Neural crest cell (in vitro differentiated cells): Measurements from ENCODE around the gene C2. TPM values are rescaled to one million over a fixed set of nuclear protein-coding genes. Genes with fewer than 3 reads are reported as not detected.

Experiments used
- DNase-seq: peaks from one replicate; pipeline ENCODE4 v3.0.0; 2021; ENCODE audit warnings: low read depth, mixed read lengths, low spot score
- H3K27ac Mint-ChIP-seq: one replicate; pipeline ENCODE4 v1.8.0; 2021; ENCODE audit warnings: mild to moderate bottlenecking, mixed read lengths; ENCODE audit not compliant: unreplicated experiment
- H3K27me3 Mint-ChIP-seq: 2 replicates; pipeline ENCODE4 v1.8.0; 2021; ENCODE audit warnings: low read depth, mild to moderate bottlenecking, mixed read lengths
- H3K36me3 Mint-ChIP-seq: 2 replicates; pipeline ENCODE4 v1.8.0; 2021; ENCODE audit warnings: low read depth, mild to moderate bottlenecking, mixed read lengths
- H3K4me1 Mint-ChIP-seq: 2 replicates; pipeline ENCODE4 v1.8.0; 2021; ENCODE audit warnings: mixed read lengths
- H3K4me3 Mint-ChIP-seq: one replicate; pipeline ENCODE4 v1.8.0; 2021; ENCODE audit warnings: mild to moderate bottlenecking, mixed read lengths
- H3K9me3 Mint-ChIP-seq: 2 replicates; pipeline ENCODE4 v1.8.0; 2021; ENCODE audit warnings: mixed read lengths
- total RNA-seq: library from RNA; stranded (reverse); gene quantifications from 2 replicates; pipeline ENCODE4 v1.2.1, GENCODE V29; 2021
- TF ChIP-seq, protein P1 (sequence below): fragments of 200-600 bp; sonication (generic); conservative IDR thresholded peaks from 2 replicates; pipeline ENCODE4 v1.5.0; 2021; ENCODE audit warnings: antibody characterized with exemption, mild to moderate bottlenecking

C2 gene
- total RNA-seq, 1 donor from 2014 or later, result 0.35 TPM

DNA sequence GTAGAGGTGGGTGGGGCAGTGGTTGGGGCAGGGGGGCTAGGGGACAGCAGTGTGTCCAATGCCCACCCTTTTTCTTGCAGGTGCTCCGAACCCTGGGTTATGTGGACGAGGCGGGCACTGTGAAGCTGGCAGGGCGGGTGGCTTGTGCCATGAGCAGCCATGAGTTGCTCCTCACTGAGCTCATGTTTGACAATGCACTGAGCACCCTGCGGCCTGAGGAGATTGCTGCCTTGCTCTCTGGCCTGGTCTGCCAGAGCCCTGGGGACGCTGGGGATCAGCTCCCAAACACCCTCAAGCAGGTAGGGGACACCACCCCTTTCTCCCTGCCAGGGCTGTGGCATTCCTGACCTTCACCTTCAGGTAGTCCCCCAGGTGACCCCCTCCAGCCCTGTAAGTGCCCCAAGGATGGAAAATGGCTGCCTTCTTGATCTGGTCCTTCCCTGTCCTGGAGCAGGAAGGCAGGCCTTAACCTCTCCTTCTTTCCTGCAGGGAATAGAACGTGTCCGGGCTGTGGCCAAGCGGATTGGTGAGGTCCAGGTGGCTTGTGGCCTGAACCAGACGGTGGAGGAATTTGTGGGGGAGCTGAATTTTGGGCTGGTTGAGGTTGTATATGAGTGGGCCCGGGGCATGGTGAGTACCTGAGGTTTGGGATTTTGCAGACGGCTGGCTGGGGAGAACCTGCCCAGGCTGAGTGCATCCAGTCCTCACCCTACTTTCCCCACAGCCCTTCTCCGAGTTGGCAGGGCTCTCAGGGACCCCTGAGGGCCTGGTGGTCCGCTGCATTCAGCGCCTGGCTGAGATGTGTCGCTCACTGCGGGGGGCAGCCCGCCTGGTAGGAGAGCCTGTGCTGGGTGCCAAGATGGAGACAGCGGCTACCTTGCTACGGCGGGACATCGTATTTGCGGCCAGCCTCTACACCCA lies 41.5 kb downstream of the C2 start:
- TF ChIP-seq, protein P1, sequence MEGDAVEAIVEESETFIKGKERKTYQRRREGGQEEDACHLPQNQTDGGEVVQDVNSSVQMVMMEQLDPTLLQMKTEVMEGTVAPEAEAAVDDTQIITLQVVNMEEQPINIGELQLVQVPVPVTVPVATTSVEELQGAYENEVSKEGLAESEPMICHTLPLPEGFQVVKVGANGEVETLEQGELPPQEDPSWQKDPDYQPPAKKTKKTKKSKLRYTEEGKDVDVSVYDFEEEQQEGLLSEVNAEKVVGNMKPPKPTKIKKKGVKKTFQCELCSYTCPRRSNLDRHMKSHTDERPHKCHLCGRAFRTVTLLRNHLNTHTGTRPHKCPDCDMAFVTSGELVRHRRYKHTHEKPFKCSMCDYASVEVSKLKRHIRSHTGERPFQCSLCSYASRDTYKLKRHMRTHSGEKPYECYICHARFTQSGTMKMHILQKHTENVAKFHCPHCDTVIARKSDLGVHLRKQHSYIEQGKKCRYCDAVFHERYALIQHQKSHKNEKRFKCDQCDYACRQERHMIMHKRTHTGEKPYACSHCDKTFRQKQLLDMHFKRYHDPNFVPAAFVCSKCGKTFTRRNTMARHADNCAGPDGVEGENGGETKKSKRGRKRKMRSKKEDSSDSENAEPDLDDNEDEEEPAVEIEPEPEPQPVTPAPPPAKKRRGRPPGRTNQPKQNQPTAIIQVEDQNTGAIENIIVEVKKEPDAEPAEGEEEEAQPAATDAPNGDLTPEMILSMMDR, result no peak
- H3K27ac Mint-ChIP-seq, result peak overlapping the region; percentile 75
- no peak for DNase-seq
- H3K36me3 Mint-ChIP-seq, result peaks cover 15% of the 10 kb centered on the region
- H3K27me3 Mint-ChIP-seq, result no peaks in the 10 kb centered on the region
- peaks cover 33% of the 10 kb centered on the region for H3K4me1 Mint-ChIP-seq
- peak overlapping the region; percentile 100 for H3K4me3 Mint-ChIP-seq
- no peaks in the 10 kb centered on the region for H3K9me3 Mint-ChIP-seq

DNA sequence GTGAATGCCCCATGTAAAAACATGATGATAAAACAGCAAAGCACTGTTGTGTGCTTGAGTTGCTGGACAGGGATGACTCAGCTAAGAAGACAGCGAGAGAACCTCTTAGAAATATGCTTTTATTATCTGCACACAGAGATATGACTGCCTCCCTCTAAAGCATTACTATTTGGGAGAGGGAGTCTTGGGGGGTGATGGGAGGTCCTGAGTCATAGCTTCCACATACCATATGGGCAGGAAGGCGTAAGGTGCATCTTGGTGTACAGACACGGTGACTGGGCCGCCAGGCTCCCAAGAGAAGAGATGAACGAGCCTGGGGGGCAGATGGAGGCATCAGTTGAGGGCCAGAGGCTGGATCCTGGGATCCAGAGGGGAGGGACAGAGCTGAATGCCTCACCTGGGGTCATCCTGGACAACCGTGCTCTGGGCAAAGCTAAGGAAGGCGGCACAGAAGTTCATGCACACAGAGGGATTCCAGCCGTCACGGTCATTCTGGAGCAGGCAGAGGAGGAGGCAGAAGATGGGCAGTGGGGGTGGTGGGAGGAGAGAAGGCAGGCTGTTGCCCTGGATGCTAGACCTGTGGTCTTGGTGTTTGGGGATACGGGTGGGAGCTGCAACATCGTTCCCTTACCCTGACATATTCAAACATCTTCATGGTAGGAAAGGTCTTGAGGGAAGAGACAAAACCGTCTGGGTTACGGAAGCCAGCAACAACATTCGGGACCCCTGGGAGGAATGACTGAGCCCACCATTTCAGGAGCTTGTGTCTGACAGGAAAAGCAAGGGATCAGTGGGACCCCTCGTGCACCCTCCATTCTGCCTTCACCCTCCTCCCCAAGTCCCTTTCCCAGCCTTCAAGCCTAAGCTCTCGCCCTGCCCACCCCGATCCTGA lies 42.4 kb downstream of the C2 start:
- Mint-ChIP-seq H3K4me3 (peak overlapping the region; percentile 100), H3K4me1 (peaks cover 33% of the 10 kb centered on the region), H3K9me3 (no peaks in the 10 kb centered on the region), H3K36me3 (peaks cover 21% of the 10 kb centered on the region), H3K27ac (peak overlapping the region; percentile 81), H3K27me3 (no peaks in the 10 kb centered on the region)
- TF ChIP-seq, protein P1, result no peak
- DNase-seq, result no peak

DNA sequence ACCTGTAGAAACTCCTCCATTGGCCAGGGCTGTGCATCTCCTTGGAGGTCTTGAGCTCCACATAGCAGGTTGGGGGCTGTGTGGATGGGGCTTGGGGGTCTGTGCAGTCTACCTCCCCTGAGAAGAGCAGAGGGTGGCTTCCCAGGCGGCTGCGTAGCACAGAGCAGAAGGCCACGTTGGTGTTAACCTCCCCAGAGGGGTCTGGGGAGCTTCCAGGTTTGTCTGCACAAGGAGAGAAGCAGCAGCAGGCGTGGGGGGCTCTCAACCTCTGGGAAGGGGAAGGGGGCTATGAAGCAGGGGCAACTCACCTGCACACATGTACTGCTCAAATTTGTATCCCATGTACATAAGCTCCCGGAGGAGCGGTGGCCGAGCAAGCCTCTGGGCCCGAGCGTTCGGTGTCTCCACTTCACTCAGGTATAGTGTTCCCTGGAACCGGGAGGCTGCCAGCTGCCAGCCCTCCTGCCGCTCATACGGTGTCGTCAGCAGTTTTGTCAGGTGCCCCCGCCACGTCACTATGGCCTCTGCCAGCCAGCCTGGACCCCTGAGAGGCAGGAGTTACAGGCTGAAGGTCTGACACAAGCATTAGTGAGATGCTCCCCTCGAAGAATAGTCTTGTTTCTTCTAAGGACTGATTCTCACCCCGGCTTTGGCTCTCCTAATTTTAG lies 43.2 kb downstream of the C2 start:
- Mint-ChIP-seq H3K36me3 (peaks cover 21% of the 10 kb centered on the region), H3K27me3 (no peaks in the 10 kb centered on the region), H3K4me3 (peak overlapping the region; percentile 100), H3K27ac (no peak overlapping the region), H3K4me1 (peaks cover 33% of the 10 kb centered on the region), H3K9me3 (no peaks in the 10 kb centered on the region)
- TF ChIP-seq, protein P1, result no peak
- DNase-seq, result no peak

DNA sequence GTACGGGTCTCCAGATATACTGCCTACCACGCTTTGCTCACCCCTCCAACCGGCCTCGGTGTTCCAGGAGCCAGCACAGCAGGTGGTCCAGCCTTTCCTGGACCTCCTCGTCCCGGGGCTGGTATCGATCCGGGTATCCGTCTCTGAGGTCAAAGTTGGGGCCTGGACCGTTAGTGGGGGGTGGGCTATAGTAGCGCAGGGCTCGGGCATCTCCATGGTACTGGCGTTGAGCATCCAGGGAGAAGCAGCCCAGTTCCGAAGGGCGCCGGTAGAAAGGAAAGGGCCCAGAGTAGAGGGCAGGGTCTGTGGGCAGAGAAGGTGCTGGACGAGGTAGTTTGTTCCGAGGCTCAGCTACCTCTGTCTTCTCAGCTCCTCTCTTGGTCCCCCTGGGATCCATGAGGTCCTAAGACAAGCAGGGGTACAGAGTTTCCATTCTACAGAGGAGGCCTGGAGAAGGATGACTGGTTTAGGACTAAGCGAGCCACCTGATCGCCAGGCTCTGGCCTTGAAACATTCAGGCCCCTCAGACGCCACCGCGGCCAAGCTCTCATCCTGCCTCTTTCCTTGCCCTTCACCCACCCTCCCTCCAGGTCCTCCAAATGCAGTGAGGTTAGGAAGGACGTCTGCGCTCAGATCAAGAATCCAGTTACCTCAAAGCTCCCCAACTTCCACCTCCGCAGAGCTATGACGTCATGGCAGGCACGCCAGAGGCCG lies 43.9 kb downstream of the C2 start:
- DNase-seq, result no peak
- Mint-ChIP-seq H3K27ac (peak overlapping the region; percentile 100), H3K4me3 (peak overlapping the region; percentile 100), H3K36me3 (peaks cover 21% of the 10 kb centered on the region), H3K4me1 (peaks cover 33% of the 10 kb centered on the region), H3K27me3 (no peaks in the 10 kb centered on the region), H3K9me3 (no peaks in the 10 kb centered on the region)
- TF ChIP-seq, protein P1, result no peak
